Right lung (tissue), 5 donors: Measurements from ENCODE around the gene ADARB2. TPM values are rescaled to one million over a fixed set of nuclear protein-coding genes. Genes with fewer than 3 reads are reported as not detected.
A peak's percentile ranks its signal among the peaks of the same experiment; 100 is the strongest.

Source experiments
- DNase-seq, 2 donors: peaks; one replicate each; pipeline ENCODE4 v3.0.0-alpha.2; 2013
- polyA plus RNA-seq, 5 donors: library from polyadenylated mRNA; unstranded; fragments of 120-200 nt; gene quantifications; one replicate each; pipeline versions ENCODE4 v1.2.1 to v1.2.3, GENCODE V29; 2013; ENCODE audit warnings: inconsistent platforms in 1 of 5, low replicate concordance in 1 of 5; ENCODE audit not compliant: insufficient read length in 5 of 5, insufficient read depth in 1 of 5

ADARB2 gene
- polyA plus RNA-seq, 5 donors, result 0.34 to 0.78 (median 0.69) TPM

DNA sequence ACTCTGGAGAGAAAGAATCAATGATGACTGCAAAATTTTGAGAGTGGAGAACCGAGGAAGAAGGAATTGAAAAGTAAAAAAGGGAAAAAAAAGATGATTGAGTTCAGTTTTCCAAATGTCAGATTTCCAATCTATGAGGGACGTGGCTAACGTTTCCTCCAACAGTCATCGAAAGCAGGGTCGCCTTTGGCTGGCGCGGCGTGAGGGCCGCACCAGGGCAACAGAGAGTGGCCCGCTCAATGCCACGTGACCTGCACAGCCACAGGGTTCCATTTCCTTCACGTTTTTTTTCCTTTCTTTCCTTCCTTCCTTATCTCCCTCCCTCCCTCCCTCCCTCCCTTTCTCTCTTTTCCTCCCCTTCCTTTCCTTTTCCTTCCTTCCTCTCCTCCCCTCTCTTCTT is 579.3 kb downstream of the ADARB2 start:
- DNase-seq, result no peak

DNA sequence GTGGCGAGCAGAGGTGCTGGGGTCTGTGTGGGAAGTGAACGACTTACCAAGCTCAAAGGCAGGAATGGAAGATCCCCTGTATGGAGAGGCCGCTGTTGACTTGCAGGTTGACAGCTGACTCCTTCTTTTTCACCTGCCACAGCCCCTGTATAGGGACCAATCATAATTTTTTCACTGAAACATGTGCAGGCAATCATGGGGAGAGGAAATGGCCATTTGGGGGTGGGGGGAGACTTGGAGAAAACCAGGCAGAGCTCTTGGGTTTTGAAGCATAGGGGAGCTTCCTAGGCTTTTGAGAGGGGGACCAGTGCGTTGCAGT is 579.8 kb downstream of the ADARB2 start:
- no peak for DNase-seq

DNA sequence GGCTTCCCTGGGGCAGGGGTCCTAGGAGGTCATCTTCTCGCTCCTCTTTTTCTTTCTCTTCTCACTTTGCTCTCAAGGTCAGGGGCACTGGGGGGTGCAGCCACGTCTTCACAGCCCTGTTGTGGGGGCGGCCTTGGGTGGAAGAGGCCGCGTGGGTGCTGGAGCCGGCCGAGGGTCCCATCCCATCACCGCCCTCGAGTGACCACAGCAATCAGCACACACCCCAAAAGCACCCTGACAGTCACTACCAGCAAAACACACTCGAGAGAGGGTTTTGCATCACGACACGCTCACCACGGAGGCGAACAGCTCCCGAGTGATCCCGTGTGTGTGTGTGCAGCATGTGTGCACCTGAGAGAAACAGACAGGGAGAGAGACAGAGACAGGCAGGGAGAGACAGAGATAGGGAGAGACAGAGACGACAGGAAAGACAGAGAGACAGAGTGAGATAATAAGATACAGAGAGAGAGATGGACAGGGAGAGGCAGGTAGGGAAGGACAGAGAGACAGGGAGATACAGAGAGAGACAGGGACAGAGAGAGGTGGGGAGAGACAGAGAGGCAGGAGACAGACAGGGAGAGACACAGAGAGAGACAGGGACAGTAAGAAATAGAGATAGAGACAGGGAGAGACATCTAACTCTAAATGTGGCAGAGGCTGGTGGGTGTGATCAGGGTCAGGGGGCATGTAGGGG is 580.3 kb downstream of the ADARB2 start:
- DNase-seq, result no peak

DNA sequence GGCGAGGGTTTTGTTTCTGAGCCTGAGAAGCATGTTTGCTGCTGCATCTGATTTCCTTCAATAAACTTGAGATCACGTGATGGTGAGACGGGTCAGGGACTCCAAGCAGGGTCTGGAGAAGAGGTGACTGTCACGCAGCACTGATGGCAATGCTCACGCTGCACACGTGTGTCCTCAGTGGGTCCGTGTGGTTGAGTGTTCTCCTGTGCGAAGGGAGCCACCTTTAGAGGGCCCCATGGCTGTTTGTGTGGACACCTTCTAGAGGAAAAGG is 580.8 kb downstream of the ADARB2 start:
- DNase-seq, result no peak

DNA sequence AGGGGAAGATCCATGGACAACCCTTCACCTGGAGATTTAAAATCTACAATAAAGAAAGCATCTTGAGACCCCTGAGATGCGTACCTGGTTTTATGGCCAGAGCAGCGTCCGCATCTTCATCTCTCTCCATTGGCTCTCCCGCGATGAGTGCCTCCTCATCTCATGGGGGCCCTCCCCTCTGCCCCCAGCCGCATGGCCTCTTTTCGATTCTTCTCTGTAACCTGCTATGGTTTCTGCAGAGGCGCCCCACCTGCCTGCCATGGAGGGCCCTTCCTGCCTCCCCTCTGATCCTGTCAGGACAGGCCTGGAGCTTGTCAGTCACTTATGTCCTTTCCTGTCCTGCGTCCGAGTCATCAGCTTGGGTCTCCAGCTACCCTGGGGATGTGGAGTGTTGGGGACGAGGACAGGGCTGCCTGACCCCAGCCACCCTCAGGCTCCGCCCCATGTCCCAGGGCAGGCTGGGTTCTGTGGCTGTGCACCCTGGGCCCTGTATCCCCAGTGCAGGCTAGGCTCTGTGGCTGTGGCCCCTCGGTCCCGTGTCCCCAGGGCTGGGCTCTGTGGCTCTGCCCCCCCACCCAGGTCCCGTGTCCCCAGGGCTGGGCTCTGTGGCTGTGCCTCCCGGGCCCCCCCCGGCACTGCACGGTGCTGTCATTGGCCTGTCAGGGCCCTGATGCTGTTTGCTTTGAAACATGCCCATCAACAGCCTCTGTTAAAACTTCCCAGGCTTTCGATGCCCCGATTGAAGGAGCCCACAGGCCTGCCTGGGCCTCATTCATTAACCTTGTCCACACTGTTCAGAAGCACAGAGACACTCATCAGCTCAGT is 581.3 kb downstream of the ADARB2 start:
- no peak for DNase-seq

DNA sequence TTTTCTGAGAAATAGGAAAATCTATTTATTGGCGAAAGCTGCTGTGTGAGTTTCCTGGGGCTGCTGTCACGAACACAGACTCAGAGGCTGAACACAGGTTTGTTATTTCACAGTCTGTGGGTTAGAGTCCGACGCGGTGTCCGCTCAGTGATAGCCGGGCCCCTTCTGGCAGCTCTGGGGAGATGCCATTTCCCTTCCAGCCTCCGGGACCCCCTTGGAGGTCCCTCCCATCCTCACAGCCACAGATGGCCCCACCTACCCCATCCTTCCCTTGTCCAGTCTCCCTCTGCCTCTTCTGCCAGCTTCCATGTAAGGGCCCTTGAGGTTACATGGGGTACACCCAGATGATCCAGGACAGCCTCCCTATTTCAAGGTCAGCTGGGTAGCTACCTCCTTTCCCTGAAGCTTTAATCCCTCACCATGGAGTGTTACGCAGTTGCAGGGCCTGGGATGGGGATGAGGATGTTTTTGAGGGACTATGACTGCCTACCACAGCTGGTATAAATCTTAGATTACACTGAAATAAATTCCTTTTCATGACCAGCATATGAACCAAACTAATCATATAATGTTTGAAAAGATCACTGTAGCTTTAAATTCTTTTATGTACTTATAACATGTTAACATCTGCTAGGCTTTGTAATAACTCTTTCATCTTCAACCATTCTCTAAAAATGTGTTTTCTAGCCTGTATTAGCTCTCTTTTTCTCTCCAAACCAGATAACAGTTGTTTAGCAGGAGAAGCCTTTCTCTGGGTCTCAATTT is 582.6 kb downstream of the ADARB2 start:
- peak; percentile 28 to 37 for DNase-seq

DNA sequence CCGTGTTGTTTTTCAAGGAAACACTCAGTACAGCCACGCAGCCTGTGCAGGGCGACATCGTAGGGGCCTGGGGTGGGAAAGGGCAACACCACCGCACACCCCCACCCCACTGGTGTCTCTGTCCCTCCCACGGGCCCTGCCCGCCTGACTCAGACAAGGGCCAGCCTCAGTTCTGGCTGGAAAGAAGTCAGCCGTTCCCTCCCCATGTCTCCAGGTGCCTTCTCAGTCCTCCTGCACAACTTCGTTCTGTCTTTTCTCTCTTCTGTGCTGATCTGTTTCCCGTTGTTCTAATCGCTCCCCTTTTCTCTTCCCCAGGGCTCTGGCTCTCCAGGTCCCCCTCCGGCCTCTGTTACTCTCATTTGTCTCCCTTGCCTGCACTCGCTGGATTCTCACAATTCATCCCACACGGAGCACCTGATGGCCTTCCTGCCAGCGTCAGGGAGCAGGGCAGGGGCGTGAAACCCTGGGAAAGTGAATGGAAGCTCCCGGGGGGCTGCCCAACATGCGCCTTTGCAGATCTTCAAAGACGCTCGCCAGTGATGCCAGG is 583.4 kb downstream of the ADARB2 start:
- DNase-seq, result no peak

DNA sequence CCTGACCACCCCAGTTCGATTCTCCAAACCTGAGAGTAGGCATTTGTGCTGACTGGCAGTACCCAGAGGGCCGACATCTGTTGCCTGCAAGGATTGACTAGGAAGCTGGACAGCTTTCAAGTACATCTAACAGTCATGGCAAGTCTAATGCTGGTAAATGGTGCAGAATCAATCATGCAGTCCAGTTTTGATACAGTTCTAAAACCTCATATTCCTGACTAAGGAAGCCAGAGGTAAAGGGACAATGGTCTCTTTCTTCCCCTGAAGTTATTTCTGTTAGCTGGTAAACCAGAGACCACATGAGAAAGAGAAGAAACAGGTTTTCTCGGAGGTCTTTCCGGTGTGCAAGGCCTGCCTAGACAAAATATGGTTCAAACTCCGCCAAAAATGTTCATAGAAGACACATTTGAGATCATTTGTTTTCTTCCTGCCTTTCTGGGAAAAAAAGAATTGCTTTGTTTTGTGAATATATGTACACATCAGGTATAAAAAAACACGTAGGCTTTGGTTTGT is 584.0 kb downstream of the ADARB2 start:
- no peak for DNase-seq

DNA sequence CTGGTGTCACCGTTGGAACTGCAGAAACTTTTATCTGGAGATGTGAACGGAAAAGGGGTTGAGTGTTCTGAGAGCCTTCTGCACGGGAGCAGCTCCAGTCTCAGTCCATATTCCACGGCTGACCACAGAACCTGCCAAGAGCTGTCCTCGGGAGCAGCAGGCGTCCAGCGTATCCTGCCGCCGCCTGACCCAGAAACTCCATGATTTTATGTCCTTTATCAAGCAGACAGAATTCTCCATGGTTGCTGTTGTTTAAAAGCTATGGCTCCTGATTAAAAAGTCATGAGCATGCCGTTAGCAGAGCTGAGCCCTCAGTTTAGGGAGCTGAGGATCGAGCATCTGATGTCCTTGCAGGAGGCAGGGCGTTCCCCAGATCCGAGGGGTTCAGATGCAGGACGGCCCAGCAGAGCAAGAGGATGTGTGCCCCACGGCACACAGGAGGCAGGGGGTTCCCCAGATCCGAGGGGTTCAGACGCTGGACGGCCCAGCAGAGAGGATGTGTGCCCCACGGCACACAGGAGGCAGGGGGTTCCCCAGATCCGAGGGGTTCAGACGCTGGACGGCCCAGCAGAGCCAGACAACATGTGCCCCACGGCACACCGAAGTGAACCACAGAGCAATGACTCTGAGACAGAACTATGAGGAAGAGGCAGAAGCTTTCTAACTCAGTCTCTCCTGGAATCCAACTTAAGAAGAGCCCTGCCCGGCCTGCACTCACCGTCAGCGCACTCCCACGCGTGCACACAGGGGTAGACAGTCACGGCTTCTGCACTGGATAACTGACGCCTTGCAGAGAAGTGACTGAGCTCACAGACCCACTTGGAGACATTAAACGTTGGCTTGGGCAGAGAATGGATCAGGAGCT is 584.7 kb downstream of the ADARB2 start:
- no peak for DNase-seq

DNA sequence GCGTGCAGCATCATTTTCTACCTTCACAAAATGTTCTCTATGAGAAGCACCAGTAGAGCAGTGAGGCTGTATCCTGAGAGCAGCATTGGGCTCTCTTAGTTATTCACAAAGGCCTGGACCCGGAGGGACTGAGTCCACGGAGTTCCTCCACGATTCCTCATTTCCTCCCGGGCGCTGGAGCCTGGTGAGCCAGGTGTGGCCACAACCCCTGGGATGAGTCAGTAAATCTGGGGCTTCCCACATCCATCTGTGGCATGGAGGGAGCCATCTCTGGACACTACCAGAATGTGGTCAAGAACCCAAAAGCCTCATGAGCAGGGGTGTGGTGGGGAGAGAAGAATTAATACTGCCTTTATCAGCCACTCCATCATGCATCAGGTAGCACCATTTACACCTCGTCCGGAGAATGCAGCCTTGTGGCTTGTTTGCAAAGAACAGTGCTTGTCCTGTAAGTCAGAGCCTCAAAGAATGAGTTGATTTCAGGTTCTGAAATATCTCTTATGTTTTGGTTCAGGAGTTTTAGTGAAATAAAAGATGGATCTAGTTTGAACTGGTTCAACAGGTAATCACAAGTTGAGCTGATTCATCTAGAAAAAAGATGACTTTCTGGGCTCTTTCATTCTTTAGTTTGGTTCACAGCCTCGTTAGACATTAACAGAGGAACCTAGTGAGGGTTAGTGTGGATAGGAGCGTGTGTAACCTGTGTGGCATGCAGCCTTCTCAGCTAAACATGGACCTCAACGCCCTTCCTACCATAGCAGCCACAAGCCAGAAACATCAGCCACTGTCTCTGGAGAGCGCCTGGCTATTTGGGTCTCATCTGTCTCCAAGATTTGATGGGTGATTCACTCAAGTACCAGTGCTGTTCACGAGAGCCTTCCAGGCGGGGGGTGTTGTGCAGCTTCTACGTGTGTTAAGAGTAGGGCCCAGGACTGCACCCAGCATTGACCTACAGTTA is 586.0 kb downstream of the ADARB2 start:
- DNase-seq, result no peak

DNA sequence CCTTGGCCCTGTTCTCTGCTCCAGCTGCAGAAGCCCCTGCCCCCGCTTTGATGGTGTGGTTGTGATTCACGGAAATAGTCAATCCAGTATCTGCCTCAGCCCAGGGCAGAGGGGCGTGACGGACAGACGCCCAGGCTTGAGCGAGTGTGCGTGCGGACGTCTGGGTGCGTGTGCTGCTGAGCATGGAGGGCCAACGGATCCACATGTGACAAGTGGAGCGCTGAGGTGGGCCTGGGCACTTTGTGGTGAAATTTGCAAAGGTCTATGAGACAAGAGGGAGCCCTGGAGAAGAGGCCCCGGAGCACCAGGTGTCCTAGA is 586.7 kb downstream of the ADARB2 start:
- DNase-seq, result no peak

DNA sequence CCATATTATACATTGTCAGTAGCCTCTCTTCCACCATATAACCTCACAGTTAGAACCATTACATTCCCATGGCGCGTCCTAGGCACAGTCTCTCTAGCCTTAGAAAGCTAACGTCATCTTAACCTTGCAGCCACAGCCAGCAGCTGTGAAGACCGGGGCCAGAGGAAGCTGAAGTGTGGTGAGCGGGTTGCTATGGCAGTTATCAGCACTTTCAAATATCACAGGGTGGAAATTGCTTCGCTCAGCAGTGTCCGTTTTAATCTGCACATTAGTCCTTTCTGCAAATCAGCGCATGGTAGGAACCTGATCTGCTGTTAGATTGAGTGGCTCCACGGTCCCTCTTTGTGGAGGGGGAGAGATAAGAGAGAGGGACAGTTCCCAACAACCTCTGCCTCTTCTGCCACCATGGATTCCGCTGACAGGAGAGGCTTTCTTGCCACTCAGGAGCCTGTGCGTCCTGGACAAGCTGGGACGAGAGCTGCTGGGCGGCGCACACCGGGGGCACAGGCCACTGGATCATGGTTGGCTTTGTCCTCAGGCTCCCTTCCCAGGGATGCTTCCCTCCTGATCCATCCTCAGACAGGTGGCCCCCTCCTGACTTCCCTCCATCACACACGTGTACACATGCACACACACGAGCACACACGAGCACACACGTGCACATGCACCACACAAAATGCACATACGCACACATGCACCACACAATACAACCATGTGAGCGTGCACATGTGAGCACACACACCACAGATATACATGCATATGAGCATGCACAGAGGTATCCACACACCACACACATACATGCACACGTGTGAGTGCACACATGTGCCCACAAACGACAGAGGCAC is 587.3 kb downstream of the ADARB2 start:
- DNase-seq, result peak; percentile 80 to 81

DNA sequence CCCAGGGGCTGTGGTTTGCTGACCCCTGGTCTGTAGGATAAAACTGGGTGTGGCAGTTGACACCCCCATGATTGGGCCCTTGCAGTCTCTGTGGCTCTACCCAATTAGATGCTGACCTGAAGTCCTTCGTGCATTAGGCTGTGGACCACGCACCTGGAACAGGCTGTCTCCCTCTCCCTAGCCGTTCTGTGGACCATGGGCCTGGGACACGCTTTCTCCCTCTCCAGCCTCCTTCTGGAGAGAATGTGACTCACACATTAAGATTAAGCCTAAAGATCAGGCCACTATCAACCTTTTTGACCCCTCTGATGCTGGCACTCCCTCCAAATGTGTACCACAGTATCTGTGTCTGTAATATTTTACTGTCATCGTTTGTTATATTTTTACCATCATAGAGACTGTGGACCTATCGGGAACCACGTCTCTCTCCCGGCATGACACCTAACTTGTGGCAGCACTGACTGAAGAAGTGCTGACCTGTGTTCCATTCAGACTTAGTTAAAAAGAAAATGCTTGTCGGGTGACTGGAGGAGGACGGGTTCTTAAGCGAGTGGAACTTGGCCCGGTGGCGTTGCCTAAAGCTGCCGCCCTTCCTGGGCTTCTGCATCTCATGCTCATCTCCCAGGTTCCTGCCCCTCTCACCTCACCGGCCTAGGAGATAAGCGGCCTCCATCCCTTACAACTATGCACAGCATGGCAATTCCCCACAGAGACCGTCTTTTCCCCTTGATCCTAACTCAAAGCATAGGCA is 588.3 kb downstream of the ADARB2 start:
- DNase-seq, result no peak

DNA sequence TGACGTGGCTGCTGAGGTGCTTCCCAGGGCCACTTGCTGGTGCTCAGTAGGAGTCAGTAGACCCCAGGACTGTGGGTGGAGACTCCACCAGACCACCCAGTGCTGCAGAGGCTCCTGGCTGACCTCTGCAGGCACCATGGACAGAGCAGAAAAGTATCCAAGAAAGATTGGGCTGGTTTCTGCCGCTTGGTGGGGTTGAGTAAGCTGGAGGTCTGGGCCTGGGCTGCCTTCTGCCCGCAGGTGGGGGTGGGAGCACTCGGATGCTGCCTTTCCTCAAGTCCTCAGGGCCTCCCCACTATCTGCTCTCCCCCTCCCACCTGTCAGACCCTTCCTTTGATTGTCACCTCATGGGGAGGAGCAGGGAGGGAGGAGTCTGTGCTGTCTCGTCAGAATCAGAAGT is 589.5 kb downstream of the ADARB2 start:
- DNase-seq, result no peak

DNA sequence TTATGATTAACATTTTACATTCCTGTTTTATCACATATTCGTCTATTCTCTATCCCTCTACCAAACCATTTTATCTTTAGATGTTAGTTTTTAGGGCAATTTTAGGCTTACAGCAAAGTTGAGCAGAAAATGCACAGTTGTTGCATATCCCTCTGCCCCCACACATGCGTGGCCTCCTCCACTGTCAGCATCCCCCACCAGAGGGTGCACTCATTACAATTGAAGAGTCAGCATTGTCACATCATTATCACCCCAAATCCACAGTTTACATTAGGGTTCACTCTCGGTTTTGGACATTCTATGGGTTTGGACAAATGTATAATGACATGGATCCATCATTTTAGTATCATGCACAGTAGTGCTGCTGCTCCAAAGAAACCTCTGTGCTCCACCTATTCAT is 594.7 kb downstream of the ADARB2 start:
- DNase-seq, result no peak

DNA sequence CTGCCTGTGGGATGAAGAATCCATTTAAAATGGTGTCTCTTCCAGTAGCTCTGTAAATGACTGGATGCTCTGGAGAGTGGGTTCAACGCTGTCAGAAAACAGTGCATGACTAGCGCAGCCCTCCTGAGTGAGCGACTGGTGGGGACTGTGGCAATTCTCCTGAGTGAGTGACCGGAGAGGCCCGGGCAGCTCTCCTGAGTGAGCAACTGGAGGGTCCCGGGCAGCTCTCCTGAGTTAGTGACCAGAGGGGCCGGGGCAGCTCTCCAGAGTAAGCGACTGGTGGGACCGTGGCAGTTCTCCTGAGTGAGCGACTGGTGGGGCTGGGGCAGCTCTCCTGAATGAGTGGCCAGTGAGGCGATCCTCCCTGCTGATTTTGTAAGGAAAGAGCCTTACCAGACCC is 595.6 kb downstream of the ADARB2 start:
- DNase-seq, result no peak

DNA sequence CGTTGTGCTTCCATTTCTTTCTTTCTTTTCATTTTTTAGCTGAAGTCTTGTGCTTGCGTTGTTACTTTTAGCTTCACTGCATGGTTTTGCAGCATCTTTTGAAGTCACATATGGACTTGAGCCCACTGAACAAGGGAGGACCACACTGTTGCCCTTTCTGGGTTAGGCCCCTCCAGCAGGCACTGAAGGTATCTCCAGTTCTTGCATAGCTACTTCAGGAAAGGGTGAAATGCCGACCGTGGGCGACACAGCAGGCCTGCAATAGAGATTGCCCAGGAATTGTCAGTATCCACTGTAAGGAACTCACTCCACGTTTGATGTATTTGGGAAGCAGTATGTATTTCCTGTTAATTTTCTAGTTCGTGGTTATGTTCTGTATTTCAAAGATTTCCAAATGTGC is 596.1 kb downstream of the ADARB2 start:
- no peak for DNase-seq

DNA sequence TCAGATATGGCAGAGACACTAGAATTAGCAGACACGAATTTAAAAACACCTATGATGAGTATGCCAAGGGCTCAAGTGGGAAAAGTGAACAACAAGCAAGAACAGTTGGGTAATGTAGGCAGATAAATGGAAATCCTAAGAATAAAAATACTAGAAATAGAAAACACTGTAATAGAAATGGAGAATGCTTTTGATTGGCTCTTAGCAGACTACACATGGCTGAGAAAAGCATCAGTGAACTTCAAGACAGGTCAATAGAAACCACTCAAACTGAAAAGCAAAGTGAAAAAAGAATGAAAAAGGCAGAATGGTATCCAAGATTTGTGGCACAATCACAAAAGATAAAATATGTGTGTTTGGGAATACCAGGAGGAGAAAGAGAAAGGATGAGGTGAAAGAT is 598.8 kb downstream of the ADARB2 start:
- no peak for DNase-seq
